UCSD-AML1 (cell line): Measurements from ENCODE around the gene BAG3.
A peak's percentile ranks its signal among the peaks of the same experiment; 100 is the strongest.
"Not testable (repeated sequence)": the region's sequence is repeated elsewhere in the genome, so short reads cannot be mapped to it uniquely, and the experiment has no call there.

Experiments used
- DNase-seq: peaks from one replicate; lab custom pipeline; 2025; ENCODE audit not compliant: unreplicated experiment; lab: John Stamatoyannopoulos, UW

BAG3 gene

GRCh38 chr10:119650692-119651513 lies at the start of gene BAG3:
Gene BAG3 (plus strand): TSS chr10:119651380. CDS start chr10:119651676, 296 bp downstream.
- DNase-seq = peak; percentile 85

DNA sequence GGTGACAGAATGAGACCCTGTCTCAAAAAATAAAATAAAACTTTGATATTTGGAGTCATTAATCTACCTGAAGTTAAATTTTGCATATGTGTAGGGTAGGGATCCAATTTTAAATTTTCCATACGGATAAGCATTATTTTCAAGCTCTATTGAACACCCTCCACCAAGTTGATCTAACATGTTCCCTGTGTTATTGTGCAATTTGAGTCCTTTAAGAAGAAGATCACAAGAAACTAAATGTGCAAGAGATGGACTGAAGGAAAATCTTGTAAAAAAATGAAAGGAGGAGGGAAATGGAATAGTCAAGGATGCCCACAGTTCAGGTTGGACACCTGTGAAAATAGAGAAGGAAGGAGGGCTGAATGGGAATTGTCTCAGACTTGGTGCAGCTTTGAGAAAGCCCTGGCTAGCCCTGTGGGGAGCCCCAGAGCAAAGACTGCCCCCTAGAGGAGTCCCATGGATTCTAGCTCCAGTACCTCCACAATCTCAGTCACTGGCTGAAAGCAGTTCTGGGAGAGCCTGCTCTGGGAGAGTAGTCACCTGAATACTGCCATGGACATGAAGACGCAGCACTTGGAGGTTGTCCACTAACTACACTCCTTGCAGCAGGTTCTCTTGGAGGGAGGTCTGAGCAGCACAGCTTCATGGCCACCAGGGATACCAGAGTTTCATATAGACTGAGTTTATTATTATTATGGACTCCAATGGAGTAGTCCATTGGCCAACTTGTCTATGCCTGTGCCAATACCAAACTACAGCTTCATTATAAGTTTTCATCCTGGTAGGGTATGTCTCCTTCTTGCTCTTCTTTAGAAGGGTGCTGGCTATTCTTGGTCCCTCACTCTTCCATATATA lies 48.7 kb upstream of the BAG3 start:
- DNase-seq = peak; percentile 34

DNA sequence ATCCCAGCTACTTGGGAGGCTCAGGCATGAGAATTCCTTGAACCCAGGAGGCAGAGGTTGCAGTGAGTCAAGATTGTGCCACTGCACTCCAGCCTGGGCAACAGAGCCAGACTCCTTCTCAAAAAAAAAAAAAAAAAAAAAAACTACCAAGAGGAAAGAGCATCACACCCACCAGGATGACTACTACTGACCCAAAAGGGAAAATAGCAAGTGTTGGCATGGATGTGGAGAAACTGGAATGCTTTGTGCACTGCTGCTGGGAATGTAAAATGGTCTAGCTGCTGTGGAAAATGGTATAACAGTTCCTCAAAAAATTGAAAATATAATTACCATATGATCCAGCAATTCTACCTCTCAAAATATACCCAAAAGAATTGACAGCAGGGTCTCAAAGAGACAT lies 46.7 kb upstream of the BAG3 start:
- no peak for DNase-seq

GRCh38 chr10:119608316-119609155 lies 42.6 kb upstream of the BAG3 start:
- peak; percentile 29 for DNase-seq

- DNase-seq = no peak
Observed at GRCh38 chr10:119609516-119609915, 41.7 kb upstream of the BAG3 start.

DNA sequence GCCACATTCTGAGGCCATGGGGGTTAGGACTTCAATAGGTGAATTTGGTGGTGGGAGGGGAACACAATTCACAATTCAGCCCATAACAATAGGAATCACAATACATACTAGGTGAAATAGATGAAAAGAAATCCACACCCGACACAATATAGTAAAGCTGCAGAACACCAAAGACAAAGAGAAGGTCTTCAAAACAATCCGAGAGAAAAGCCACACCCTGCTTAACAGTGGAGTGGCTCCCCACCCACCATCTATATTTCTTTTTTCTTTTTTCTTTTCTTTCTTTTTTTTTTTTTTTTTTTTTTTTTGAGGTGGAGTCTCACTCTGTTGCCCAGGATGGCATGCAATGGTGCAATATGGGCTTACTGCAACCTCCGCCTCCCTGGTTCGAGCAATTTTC lies 39.7 kb upstream of the BAG3 start:
- DNase-seq = no peak

GRCh38 chr10:119613741-119614140 lies 37.4 kb upstream of the BAG3 start:
- no peak for DNase-seq

DNA sequence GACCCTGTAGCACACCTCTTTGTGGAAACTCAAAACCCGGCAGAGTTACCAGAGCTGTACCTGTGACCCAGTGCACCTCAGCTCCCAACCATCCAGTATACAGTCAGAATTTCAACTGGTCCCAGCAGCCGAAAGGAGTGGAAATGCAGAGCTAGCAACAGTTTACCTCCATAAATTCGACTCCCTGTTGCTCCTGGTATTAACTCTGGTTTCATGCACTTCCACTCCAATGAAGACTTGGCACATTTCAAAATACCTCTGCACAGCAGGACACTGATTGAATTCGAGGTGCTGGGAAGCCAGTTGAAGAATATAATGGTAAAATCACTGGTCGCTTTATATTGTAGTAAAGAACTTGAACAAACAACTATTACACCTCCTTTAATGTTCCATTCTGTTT lies 36.5 kb upstream of the BAG3 start:
- no peak for DNase-seq

DNA sequence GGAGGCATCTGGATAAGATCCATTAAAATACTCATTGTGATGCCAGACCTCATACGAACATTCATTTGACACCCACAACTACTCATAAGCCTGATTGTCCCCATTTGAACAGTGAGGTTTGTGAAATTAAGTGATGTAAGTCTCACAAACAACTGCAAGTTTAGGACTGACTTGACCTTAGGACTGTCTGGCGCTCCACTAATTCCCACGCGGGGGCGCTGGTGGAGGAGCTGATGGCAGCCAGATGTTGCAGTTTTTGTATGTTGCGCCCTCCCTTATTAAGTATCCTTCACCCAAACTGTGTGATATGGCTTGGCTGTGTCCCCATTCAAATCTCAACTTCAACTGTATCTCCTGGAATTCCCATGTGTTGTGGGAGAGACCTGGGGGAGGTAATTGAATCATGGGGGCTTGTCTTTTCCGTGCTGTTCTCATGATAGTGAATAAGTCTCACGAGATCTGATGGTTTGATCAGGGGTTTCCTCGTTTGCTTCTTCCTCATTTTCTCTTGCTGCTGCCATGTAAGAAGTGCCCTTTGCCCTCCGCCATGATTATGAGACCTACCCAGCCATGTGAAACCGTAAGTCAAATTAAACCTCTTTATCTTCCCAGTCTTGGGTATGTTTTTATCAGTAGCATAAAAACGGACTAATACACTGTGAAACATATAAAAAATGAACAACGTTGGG lies 34.2 kb upstream of the BAG3 start:
- no peak for DNase-seq

DNA sequence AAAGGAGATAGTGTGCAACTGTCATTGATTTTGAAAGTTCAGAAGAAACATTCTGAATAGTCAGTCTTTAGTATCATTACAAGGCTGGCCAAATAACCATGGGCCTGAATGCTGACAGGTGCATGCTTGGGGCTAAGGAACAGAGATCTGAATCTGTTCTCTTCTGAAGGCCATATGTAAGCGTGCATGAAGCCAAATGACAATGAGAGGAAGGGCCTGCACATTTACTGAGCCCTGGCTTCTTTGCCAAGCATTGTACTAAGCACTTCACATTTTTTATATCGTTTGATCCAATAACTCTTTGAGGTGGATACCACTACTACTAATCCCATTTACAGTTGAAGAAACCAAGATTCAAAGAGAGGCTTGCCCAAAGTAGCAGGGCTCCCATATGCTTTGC lies 32.0 kb upstream of the BAG3 start:
- DNase-seq = no peak

- not testable (repeated sequence) for DNase-seq
Observed at GRCh38 chr10:119619811-119620210, 31.4 kb upstream of the BAG3 start.

DNA sequence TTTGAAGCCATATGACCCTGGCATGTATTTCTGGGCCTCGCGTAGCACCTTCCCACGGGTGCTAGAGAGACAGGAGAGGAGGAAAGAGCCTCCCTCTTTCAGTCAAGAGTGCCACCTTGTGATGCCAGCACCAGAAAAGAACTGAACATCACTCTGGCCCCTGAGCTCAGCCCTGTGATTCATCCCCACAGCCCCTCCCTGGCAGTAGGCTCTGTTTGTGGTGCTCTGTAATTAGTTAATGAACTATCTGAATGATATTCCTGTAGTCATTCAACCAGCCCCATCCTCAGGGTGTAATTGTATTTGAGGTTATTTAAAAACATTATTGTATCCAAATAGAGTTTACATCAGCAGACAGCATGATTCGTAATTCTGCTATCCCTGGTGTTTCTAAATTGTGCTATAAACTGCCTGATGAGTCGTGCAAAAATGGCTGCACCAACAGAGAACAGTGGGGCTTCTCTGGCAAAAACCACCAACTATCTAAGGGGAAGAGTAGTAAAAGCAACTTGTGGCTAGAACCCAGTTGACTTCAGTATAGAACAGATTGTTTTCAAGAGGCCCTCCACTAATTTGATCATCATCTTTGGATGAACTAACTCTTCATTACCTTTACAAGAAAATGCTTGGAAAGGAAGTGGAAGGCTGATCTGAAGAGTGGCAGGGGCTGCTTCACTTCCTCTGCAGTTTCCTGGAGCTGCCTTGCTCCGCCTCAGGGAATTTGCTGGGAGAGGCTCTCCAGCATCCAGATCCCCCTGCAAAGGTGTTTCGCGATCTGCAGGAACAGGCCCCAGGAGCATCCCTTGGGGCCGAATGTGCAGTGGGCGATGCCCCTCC lies 30.7 kb upstream of the BAG3 start:
- no peak for DNase-seq

GRCh38 chr10:119621078-119621384 lies 30.1 kb upstream of the BAG3 start:
- no peak for DNase-seq

DNA sequence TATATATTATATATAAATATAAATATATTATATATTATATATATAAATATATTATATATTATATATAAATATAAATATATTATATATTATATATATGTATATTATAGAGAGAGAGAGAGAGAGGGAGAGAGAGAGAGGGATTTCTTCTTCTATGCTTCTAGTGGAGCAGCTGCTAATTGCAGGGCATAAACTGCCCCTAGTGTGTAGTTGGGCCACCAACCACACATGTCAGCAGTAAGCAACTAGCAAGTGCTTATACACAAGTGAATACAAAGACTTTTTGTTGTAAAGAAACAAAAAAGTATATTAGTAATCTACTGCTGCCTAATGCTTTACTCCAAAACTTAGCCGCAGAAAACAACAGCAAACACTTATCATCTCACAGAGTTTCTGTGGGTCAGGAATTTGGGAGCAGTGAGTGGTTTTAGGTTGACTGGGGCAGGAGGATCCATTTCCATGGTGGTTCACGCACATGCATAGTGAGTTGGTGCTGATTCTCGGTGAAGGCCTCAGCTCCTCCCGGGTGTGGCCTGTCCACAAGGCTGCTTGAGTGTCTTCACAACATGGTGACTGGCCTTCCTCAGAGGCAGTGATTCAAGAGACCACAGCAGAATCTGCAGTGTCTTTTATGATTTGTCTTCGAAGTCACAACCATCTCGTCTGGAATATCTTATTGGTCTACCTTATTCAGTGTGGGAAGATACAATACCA lies 25.5 kb upstream of the BAG3 start:
- DNase-seq = no peak

DNA sequence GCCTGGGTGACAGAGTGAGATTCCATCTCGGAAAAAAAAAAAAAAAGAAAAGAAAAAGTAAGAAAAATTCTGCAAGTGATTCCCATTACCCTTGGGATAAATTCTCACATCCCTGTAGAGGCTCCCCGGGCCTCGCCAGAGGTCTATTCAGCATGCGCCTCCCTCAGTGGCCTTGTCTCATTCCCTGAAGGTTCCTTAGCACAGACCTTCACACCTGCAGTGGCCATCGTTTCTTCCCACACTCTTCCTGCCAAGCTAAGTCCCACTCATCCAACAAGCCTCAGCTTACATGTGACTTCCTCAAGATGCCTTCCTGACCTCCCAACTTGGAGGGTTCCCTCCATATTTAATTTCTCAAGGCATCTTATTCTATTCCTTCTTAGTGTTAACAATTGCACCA lies 20.9 kb upstream of the BAG3 start:
- no peak for DNase-seq

DNA sequence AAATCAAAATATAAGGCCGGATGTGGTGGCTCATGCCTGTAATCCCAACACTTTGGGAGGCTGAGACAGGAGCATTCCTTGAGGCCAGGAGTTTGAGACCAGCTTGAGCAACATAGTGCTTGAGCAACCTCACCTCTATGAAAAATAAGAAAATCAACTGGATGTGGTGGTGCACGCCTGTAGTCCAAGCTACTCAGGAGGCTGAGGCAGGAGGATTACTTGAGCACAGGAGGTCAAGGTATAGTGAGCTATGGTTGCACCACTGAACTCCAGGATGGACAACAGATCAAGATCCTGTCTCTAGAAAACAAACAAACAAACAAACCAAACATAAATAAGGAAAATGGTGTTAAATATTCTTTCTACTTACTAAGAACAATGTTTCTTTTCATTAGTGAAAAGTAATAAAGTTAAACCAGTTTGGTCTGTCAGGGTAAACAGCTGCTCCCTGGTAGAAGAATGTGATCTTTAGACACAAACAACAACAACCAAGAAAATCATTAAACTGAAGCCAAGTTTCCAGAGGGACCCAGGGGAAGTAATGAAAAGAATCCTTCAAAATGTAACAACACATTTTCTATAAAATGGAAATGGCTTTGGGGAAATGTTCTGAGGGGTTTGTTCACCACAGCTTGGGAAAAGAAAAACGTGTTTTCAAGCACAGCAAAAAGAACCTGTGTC lies 17.5 kb upstream of the BAG3 start:
- DNase-seq = no peak

DNA sequence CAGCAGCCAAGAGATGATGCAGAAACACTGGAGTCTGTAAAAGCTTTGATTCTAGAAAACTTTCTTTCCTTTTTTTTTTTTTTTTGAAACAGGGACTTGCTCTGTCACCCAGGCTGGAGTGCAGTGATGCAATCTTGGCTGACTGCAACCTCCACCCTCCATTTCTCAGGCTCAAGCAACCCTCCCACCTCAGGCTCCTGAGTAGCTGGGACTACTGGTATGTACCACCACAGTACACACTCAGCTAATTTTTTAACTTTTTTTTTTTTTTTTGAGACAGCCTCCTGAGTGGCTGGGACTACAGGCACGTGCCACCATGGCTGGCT lies 17.0 kb upstream of the BAG3 start:
- no peak for DNase-seq

DNA sequence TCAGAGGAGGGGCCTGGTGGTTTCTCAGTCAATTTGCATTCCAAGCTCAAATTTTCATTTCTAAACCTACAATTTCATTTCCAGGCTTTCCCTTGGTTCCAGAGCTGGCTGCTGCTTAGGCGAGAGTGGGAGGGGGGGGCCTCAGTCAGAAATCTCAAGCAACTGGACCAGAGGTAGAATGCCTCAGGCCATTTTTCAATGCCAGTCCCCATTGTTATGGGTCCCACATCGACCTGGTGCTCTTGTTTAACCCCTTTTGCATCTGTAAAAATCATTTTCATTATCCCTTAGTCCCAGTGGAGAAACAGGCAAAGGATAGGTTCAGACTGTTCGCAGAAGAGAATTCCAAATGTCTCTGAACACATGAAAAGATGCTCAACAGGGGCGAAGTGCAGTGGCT lies 13.5 kb upstream of the BAG3 start:
- no peak for DNase-seq

GRCh38 chr10:119638982-119639381 lies 12.2 kb upstream of the BAG3 start:
- no peak for DNase-seq
